Hair follicle dermal papilla cell (primary cell): Measurements from ENCODE around the gene FRMD6. TPM values are rescaled to one million over a fixed set of nuclear protein-coding genes. Genes with fewer than 3 reads are reported as not detected.

ENCODE experiments used
- small RNA-seq: library from RNA; depleted of rRNA; stranded (forward); fragments of <200 nt; gene quantifications from one replicate; pipeline ENCODE3, GENCODE V24; 2012
- total RNA-seq: library from RNA; depleted of rRNA; stranded (reverse); fragments of >200 nt; gene quantifications from 2 replicates; pipeline ENCODE4 v1.2.3, GENCODE V29; 2012

The FRMD6 gene
- 648 and 693 TPM in 2 replicates for total RNA-seq

GRCh38 chr14:51651388-51652167, at the start of gene FRMD6:
FRMD6 (plus strand) TSS chr14:51651910; CDS start chr14:51689837, 37,927 bp downstream.

Small RNAs within 50 kb of the gene (small RNA-seq; reads per million reads assigned to genes)
- gene OR7E159P = not detected
- gene RNA5SP385 = not detected
- gene RNU6-301P = not detected

Other genes starting within 250 kb of the FRMD6 start
- gene GNG2, start 208.7 kb downstream of the FRMD6 start, total RNA-seq = 23.1 and 30.0 TPM in 2 replicates